ENCODE results near the gene MVB12B. TPM values are rescaled to one million over a fixed set of nuclear protein-coding genes. Genes with fewer than 3 reads are reported as not detected.

The MVB12B gene
- total RNA-seq, 2 donors from 2014 or later, result 18.6 to 19.7 TPM

DNA sequence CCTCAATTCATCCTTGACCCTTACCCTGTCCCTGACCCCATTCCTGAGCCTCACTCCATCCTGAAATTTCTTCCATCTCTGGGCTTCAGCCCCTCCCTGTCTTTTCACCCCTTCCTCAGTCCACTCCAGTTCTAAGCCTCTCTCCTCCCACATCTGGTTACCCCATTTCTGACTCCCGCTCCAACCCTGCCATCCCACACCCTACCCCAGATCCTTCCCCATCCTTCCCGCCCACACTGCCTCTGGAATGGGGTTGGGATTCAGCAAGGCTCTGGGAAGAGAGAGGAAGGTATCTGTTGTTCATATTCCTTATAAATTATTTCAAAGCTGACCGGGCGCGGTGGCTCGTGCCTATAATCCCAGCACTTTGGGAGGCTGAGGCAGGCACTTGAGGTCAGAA, 29.9 kb upstream of the MVB12B start:
- no peaks in the 10 kb centered on the region for H3K4me1 Mint-ChIP-seq
- H3K27me3 Mint-ChIP-seq (ENCODE audit: insufficient read depth), result peaks cover 2% of the 10 kb centered on the region
- 96 to 100% methylated on average over 4 to 6 of the region's 6 CpGs for WGBS, 2 experiments (ENCODE audit: insufficient coverage in 1 of 2, insufficient read length in 1 of 2)
- Histone ChIP-seq H3K4me1 (ENCODE audit: control insufficient read depth, insufficient read depth, low read length) (no peaks in the 10 kb centered on the region), H3K9me3 (ENCODE audit: control insufficient read depth, low read length) (no peaks in the 10 kb centered on the region), H3K27ac (ENCODE audit: low read depth, low read length) (no peak overlapping the region), H3K27me3 (ENCODE audit: control insufficient read depth, insufficient read depth, low read length, poor library complexity, severe bottlenecking) (no peaks in the 10 kb centered on the region), H3K36me3 (ENCODE audit: control insufficient read depth, insufficient read depth, low read length) (no peaks in the 10 kb centered on the region), H3K9ac (ENCODE audit: extremely low read depth, low read length, poor library complexity, severe bottlenecking) (no peak overlapping the region), H3K4me3 (ENCODE audit: low read length) (no peak overlapping the region)
- TF ChIP-seq, protein P1, sequence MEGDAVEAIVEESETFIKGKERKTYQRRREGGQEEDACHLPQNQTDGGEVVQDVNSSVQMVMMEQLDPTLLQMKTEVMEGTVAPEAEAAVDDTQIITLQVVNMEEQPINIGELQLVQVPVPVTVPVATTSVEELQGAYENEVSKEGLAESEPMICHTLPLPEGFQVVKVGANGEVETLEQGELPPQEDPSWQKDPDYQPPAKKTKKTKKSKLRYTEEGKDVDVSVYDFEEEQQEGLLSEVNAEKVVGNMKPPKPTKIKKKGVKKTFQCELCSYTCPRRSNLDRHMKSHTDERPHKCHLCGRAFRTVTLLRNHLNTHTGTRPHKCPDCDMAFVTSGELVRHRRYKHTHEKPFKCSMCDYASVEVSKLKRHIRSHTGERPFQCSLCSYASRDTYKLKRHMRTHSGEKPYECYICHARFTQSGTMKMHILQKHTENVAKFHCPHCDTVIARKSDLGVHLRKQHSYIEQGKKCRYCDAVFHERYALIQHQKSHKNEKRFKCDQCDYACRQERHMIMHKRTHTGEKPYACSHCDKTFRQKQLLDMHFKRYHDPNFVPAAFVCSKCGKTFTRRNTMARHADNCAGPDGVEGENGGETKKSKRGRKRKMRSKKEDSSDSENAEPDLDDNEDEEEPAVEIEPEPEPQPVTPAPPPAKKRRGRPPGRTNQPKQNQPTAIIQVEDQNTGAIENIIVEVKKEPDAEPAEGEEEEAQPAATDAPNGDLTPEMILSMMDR (conservative IDR thresholded peaks at IDR 0.05), result no peak
- H3K27ac Mint-ChIP-seq, result no peak overlapping the region
- H3K4me3 Mint-ChIP-seq, result no peak overlapping the region
- no peaks in the 10 kb centered on the region for H3K36me3 Mint-ChIP-seq (ENCODE audit: low read depth)
- peaks cover 2% of the 10 kb centered on the region for H3K9me3 Mint-ChIP-seq
- no peak for DNase-seq

DNA sequence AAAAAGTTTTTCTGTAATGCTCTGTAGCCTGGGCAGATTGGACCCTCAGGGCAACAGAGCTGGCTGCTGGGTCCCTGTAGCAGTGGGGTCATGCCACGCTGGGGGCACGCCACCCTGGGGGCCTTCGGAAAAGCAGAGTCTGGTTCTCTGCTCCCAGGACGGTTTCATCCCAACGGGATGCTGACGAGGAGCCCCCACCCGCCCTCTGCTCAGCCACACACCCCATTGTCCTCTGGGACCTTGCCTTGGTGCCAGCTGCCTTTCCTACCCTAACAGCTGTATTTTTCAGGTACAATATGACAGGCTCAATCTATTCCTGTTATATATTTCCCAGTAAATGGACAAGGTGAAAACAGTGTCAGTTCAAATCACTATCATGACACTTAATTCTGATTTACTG, 29.0 kb upstream of the MVB12B start:
- Histone ChIP-seq H3K27ac (ENCODE audit: low read depth, low read length) (peak overlapping the region; percentile 24), H3K9ac (ENCODE audit: extremely low read depth, low read length, poor library complexity, severe bottlenecking) (no peak overlapping the region), H3K4me3 (ENCODE audit: low read length) (no peak overlapping the region), H3K36me3 (ENCODE audit: control insufficient read depth, insufficient read depth, low read length) (no peaks in the 10 kb centered on the region), H3K4me1 (ENCODE audit: control insufficient read depth, insufficient read depth, low read length) (no peaks in the 10 kb centered on the region), H3K27me3 (ENCODE audit: control insufficient read depth, insufficient read depth, low read length, poor library complexity, severe bottlenecking) (no peaks in the 10 kb centered on the region), H3K9me3 (ENCODE audit: control insufficient read depth, low read length) (no peaks in the 10 kb centered on the region)
- H3K4me1 Mint-ChIP-seq, result no peaks in the 10 kb centered on the region
- H3K4me3 Mint-ChIP-seq, result no peak overlapping the region
- no peak for DNase-seq
- H3K27me3 Mint-ChIP-seq (ENCODE audit: insufficient read depth), result peaks cover 2% of the 10 kb centered on the region
- TF ChIP-seq, protein P1 (conservative IDR thresholded peaks at IDR 0.05), result no peak
- H3K27ac Mint-ChIP-seq, result no peak overlapping the region
- H3K9me3 Mint-ChIP-seq, result peaks cover 2% of the 10 kb centered on the region
- H3K36me3 Mint-ChIP-seq (ENCODE audit: low read depth), result no peaks in the 10 kb centered on the region
- 85 to 91% methylated on average over 4 to 7 of the region's 7 CpGs for WGBS, 2 experiments (ENCODE audit: insufficient coverage in 1 of 2, insufficient read length in 1 of 2)

DNA sequence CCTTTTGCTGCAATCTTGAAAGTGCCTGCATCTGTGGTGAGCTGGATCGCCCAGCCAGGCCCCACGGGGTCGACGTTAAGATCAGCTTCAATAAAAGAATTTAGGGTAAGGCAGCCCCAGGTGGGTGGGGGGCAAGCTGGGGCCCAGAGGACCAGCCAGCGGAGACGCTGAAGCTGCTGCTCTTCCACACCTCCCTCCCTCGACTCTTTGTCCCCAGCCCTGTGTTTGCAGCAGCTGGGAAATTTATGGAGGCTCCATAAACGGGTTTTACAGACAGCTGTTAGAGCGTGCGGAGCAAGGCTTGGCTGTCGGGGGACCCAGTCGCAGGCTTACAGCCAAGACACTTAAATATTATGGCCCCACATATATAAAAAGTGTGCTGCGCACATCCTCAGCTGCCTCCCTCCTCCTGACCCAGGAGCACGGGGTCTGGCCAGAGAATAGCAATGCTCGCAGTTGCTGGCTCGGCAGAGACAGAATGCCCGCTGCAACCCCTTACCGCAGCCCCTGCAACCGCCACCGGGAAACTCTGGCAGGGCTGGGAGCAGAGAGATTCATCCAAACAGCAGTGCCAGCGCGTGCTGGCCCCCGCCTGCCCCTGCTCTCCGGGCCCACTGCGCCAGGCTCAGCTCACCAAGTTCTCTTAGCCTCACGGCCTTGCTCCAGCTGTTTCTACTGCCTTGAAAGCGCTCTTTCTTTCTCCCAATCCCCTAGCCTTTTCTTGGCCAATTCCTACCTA, 28.4 kb upstream of the MVB12B start:
- no peak overlapping the region for H3K4me3 ChIP-seq (ENCODE audit: low read length)
- H3K36me3 ChIP-seq (ENCODE audit: control insufficient read depth, insufficient read depth, low read length), result no peaks in the 10 kb centered on the region
- no peaks in the 10 kb centered on the region for H3K27me3 ChIP-seq (ENCODE audit: control insufficient read depth, insufficient read depth, low read length, poor library complexity, severe bottlenecking)
- TF ChIP-seq, protein P1 (conservative IDR thresholded peaks at IDR 0.05), result no peak
- Mint-ChIP-seq H3K9me3 (peaks cover 2% of the 10 kb centered on the region), H3K36me3 (ENCODE audit: low read depth) (no peaks in the 10 kb centered on the region), H3K4me1 (no peaks in the 10 kb centered on the region), H3K27ac (no peak overlapping the region), H3K27me3 (ENCODE audit: insufficient read depth) (peaks cover 2% of the 10 kb centered on the region), H3K4me3 (no peak overlapping the region)
- no peak overlapping the region for H3K9ac ChIP-seq (ENCODE audit: extremely low read depth, low read length, poor library complexity, severe bottlenecking)
- no peaks in the 10 kb centered on the region for H3K4me1 ChIP-seq (ENCODE audit: control insufficient read depth, insufficient read depth, low read length)
- H3K9me3 ChIP-seq (ENCODE audit: control insufficient read depth, low read length), result no peaks in the 10 kb centered on the region
- WGBS, 2 experiments (ENCODE audit: insufficient coverage in 1 of 2, insufficient read length in 1 of 2), result 90 to 92% methylated on average over 16 to 27 of the region's 27 CpGs
- peak overlapping the region; percentile 24 for H3K27ac ChIP-seq (ENCODE audit: low read depth, low read length)
- no peak for DNase-seq

Data from endodermal cell (in vitro differentiated cells).